PC-9 (cell line): ENCODE measurements around the gene MED13L. TPM values are rescaled to one million over a fixed set of nuclear protein-coding genes. Genes with fewer than 3 reads are reported as not detected.

ENCODE experiments used
- BruUV-seq: library from RNA; stranded (reverse); fragments of 400-500 nt; replicated peaks from 2 replicates; lab custom pipeline; 2021; lab: Mats Ljungman, UMichigan
- CTCF ChIA-PET: fragments of 300-600 bp; sonication (Branson Sonifier 250); formaldehyde crosslinking; loops from one replicate; lab custom pipeline; 2022; ENCODE audit warnings: antibody characterized with exemption; lab: Charles Lee
- POLR2A ChIA-PET: fragments of 300-600 bp; sonication (Branson Sonifier 250); formaldehyde crosslinking; loops from one replicate; lab custom pipeline; 2022; ENCODE audit warnings: antibody characterized with exemption; ENCODE audit not compliant: unreplicated experiment; lab: Charles Lee
- DNase-seq, 2 experiments: peaks; one replicate each; pipeline versions ENCODE4 v3.0.0 to v3.0.0-alpha.2; 2015 to 2022; ENCODE audit warnings: mixed read lengths in 1 of 2
- H2AFZ ChIP-seq: fragments of 200-600 bp; sonication (generic); 2 replicates; pipeline ENCODE4 v1.8.1; 2017; ENCODE audit warnings: antibody characterized with exemption
- H3F3A ChIP-seq: fragments of 200-600 bp; sonication (generic); 2 replicates; pipeline ENCODE4 v1.8.1; 2017; ENCODE audit warnings: antibody characterized with exemption, mild to moderate bottlenecking, low read depth; ENCODE audit not compliant: insufficient read depth
- H3K27ac ChIP-seq: fragments of 200-600 bp; sonication (generic); 2 replicates; pipeline ENCODE4 v1.6.1; 2016; ENCODE audit warnings: mixed run types
- H3K27me3 ChIP-seq: fragments of 200-600 bp; sonication (generic); 2 replicates; pipeline ENCODE4 v1.6.1; 2016; ENCODE audit warnings: low read depth, mixed run types; ENCODE audit not compliant: insufficient read depth
- H3K36me3 ChIP-seq: fragments of 200-600 bp; sonication (generic); 2 replicates; pipeline ENCODE4 v1.6.1; 2016; ENCODE audit warnings: low read depth, mixed run types
- H3K4me1 ChIP-seq: fragments of 200-600 bp; sonication (generic); replicated peaks from 2 replicates; pipeline ENCODE4 v1.6.1; 2016; ENCODE audit warnings: mixed run types; ENCODE audit not compliant: insufficient read depth
- H3K4me2 ChIP-seq: fragments of 200-600 bp; sonication (generic); 2 replicates; pipeline ENCODE4 v1.6.1; 2017; ENCODE audit warnings: mixed run types
- H3K4me3 ChIP-seq: fragments of 200-600 bp; sonication (generic); 2 replicates; pipeline ENCODE4 v1.6.1; 2016; ENCODE audit warnings: mixed run types
- H3K79me2 ChIP-seq: fragments of 200-600 bp; sonication (generic); 2 replicates; pipeline ENCODE4 v1.6.1; 2017; ENCODE audit warnings: low read depth, mixed run types
- H3K9me2 ChIP-seq: fragments of 200-600 bp; sonication (generic); 2 replicates; pipeline ENCODE4 v1.8.1; 2017; ENCODE audit warnings: mild to moderate bottlenecking; ENCODE audit not compliant: insufficient read depth
- H3K9me3 ChIP-seq: fragments of 200-600 bp; sonication (generic); 2 replicates; pipeline ENCODE4 v1.8.1; 2016; ENCODE audit warnings: low read depth; ENCODE audit not compliant: insufficient read depth
- H4K20me1 ChIP-seq: fragments of 200-600 bp; sonication (generic); 2 replicates; pipeline ENCODE4 v1.8.1; 2017; ENCODE audit not compliant: insufficient read depth
- EZH2 ChIP-seq: fragments of 200-600 bp; sonication (generic); IDR thresholded peaks from 2 replicates; pipeline ENCODE4 v1.8.0; 2017; ENCODE audit warnings: antibody characterized with exemption, low read depth
- intact Hi-C: fragments of 100-400 bp; cut with micrococcal nuclease; formaldehyde crosslinking; loops from one replicate; pipeline ENCODE4 v1.10.0; 2022; ENCODE audit not compliant: unreplicated experiment
- total RNA-seq: library from RNA; stranded (reverse); gene quantifications from 2 replicates; pipeline ENCODE4 v1.2.3, GENCODE V29; 2021
- TF ChIP-seq, protein P1 (sequence below): fragments of 200-600 bp; sonication (generic); conservative IDR thresholded peaks from 2 replicates; pipeline ENCODE4 v1.6.1; 2017; ENCODE audit warnings: mixed run types, antibody characterized with exemption, mild to moderate bottlenecking, moderate library complexity

Gene MED13L
- total RNA-seq, 1 experiment from 2014 or later = 89.5 TPM

DNA sequence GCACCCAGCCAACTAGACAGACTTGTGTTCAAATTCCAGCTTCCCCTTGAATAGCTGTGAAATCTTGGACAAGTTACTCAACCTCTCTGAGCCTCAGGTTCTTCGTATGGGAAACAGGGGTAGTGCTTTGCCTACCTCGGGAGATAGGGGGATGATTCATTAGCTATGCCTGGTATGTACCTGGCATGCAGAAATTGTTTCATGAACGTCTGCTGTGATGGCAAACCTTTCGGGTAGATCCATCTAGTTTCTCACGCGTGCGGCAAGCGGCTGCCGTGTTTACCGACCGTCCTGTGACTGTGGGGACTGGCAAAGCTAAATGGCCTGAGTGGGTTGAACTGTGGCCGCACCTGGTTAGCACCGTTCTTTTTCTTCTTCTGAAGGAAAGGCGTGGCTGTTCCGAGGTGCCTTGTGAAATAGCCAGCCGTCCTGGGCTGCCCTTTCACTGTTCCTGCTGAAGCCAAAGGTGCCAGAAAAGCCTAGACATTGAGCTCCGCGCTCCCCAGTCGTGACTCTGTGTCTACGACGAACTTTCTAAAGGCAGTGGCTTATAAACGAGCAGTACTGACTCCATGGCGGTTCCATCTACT lies 40.6 kb upstream of the MED13L start:
- Histone ChIP-seq H3K36me3 (no peaks in the 10 kb centered on the region), H3K4me2 (no peak overlapping the region), H3K27ac (no peak overlapping the region), H3K79me2 (no peaks in the 10 kb centered on the region), H3K4me1 (peaks cover 7% of the 10 kb centered on the region; the same call in 1 of the 2 replicates), H2AFZ (no peak overlapping the region), H3K27me3 (no peaks in the 10 kb centered on the region), H3K4me3 (no peak overlapping the region), H4K20me1 (no peaks in the 10 kb centered on the region), H3K9me2 (no peaks in the 10 kb centered on the region), H3F3A (no peaks in the 10 kb centered on the region), H3K9me3 (no peaks in the 10 kb centered on the region)
- ChIA-PET POLR2A (interaction anchor here (0.5 to 0.6 kb wide), 2 partner anchors 595 to 663 kb away, joined by 3 read pairs; no protein-coding TSS in a partner anchor), CTCF (interaction anchor here (0.5 kb wide), 1 partner anchor 109 kb away, joined by 8 read pairs; no protein-coding TSS in a partner anchor)
- BruUV-seq = no TSS peak
- peak in 1 of 2 experiments; percentile 18 for DNase-seq
- TF ChIP-seq, protein P1, sequence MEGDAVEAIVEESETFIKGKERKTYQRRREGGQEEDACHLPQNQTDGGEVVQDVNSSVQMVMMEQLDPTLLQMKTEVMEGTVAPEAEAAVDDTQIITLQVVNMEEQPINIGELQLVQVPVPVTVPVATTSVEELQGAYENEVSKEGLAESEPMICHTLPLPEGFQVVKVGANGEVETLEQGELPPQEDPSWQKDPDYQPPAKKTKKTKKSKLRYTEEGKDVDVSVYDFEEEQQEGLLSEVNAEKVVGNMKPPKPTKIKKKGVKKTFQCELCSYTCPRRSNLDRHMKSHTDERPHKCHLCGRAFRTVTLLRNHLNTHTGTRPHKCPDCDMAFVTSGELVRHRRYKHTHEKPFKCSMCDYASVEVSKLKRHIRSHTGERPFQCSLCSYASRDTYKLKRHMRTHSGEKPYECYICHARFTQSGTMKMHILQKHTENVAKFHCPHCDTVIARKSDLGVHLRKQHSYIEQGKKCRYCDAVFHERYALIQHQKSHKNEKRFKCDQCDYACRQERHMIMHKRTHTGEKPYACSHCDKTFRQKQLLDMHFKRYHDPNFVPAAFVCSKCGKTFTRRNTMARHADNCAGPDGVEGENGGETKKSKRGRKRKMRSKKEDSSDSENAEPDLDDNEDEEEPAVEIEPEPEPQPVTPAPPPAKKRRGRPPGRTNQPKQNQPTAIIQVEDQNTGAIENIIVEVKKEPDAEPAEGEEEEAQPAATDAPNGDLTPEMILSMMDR = no peak
- no peak for TF ChIP-seq EZH2
- intact Hi-C loops = no loop called here

DNA sequence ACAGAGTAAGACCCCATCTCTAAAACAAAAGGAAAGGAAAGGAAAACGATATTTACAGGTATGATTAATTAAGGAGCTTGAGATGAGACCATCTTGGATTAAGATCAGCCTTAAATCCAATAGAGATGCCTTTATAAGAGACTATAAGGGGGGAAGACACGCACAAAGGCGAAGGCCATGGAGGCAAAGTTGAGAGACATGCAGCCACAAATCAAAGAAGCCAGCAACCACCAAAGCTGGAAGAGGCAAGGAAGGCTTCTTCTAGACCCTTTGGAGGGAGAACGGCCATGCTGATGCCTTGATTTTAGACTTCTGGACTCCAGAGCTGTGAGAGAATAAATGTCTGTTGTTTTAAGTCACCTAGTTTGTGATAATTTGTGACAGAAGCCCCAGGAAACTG lies 39.6 kb upstream of the MED13L start:
- CTCF ChIA-PET = no interaction called here
- BruUV-seq = no TSS peak
- Histone ChIP-seq H3K9me2 (no peaks in the 10 kb centered on the region), H3K4me2 (no peak overlapping the region), H3K4me3 (no peak overlapping the region), H3K27ac (no peak overlapping the region), H3K4me1 (peaks cover 7% of the 10 kb centered on the region; the same call in 1 of the 2 replicates), H3K36me3 (no peaks in the 10 kb centered on the region), H3K27me3 (no peaks in the 10 kb centered on the region), H3K79me2 (no peaks in the 10 kb centered on the region), H2AFZ (no peak overlapping the region), H3F3A (no peaks in the 10 kb centered on the region), H3K9me3 (no peaks in the 10 kb centered on the region), H4K20me1 (no peaks in the 10 kb centered on the region)
- no peak for DNase-seq
- intact Hi-C loops = no loop called here
- no peak for TF ChIP-seq EZH2
- TF ChIP-seq, protein P1 = no peak
- POLR2A ChIA-PET = no interaction called here

DNA sequence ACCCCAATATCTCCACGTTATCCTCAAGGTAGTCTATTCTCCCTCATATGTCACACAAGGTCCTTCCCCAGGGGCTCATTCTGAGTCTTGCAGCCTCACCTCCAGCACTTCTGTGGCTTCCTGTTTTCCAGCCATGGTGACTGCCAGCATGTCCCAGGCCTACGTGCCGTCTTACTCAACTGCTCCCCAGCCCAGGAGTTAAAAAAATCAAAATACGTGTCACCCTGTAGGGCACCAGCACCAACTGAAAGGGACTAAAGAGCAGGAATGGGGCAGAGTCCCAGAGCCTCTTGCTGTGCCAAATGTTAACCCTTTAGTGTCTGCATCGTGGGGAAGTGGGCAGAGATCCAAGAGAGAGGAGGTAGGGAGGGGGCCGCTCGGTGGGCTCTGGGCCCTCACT lies 37.0 kb upstream of the MED13L start:
- DNase-seq = no peak
- ChIA-PET CTCF (no interaction called here), POLR2A (no interaction called here)
- BruUV-seq = no TSS peak
- no peak overlapping the region for H3K27ac ChIP-seq
- H3F3A ChIP-seq = no peaks in the 10 kb centered on the region
- intact Hi-C loops = no loop called here
- TF ChIP-seq, protein P1 = no peak
- no peak for TF ChIP-seq EZH2
- no peaks in the 10 kb centered on the region for H4K20me1 ChIP-seq
- no peak overlapping the region for H3K4me2 ChIP-seq
- H3K79me2 ChIP-seq = no peaks in the 10 kb centered on the region
- H2AFZ ChIP-seq = no peak overlapping the region
- H3K36me3 ChIP-seq = no peaks in the 10 kb centered on the region
- no peaks in the 10 kb centered on the region for H3K27me3 ChIP-seq
- no peaks in the 10 kb centered on the region for H3K9me2 ChIP-seq
- H3K9me3 ChIP-seq = peaks cover 2% of the 10 kb centered on the region
- no peaks in the 10 kb centered on the region for H3K4me1 ChIP-seq
- H3K4me3 ChIP-seq = no peak overlapping the region
